GM21447 (cell line): Measurements from ENCODE around the gene AJUBA.
"Not testable (repeated sequence)": the region's sequence is repeated elsewhere in the genome, so short reads cannot be mapped to it uniquely, and the experiment has no call there.

Experiments
- ATAC-seq: cut with Tn5 transposase; IDR thresholded peaks from one replicate; pipeline ENCODE4 v1.9.1; 2021; ENCODE audit not compliant: unreplicated experiment

Gene AJUBA

GRCh38 chr14:22981090-22981875, 1.1 kb downstream of the AJUBA start:
- no peak for ATAC-seq

GRCh38 chr14:22980672-22981089, 1.7 kb downstream of the AJUBA start:
- no peak for ATAC-seq

- ATAC-seq, result no peak
Measured at GRCh38 chr14:22979748-22980392, 2.5 kb downstream of the AJUBA start.

- no peak for ATAC-seq
Measured at GRCh38 chr14:22978981-22979671, 3.2 kb downstream of the AJUBA start.

GRCh38 chr14:22978487-22978837, 3.9 kb downstream of the AJUBA start:
- no peak for ATAC-seq

- ATAC-seq, result no peak
Measured at GRCh38 chr14:22977684-22978486, 4.5 kb downstream of the AJUBA start.

GRCh38 chr14:22977434-22977683, 5.0 kb downstream of the AJUBA start:
- no peak for ATAC-seq

- no peak for ATAC-seq
Measured at GRCh38 chr14:22976620-22977433, 5.5 kb downstream of the AJUBA start.

GRCh38 chr14:22974530-22975313, 7.6 kb downstream of the AJUBA start:
- no peak for ATAC-seq

GRCh38 chr14:22973217-22974032, 8.9 kb downstream of the AJUBA start:
- ATAC-seq, result no peak

- no peak for ATAC-seq
Measured at GRCh38 chr14:22972313-22972930, 9.9 kb downstream of the AJUBA start.

GRCh38 chr14:22971152-22971551, 11.2 kb downstream of the AJUBA start:
- no peak for ATAC-seq

GRCh38 chr14:22966783-22967269, 15.5 kb downstream of the AJUBA start:
- no peak for ATAC-seq

GRCh38 chr14:22965916-22966782, 16.2 kb downstream of the AJUBA start:
- ATAC-seq, result not testable (repeated sequence)

GRCh38 chr14:22962061-22962676, 20.2 kb downstream of the AJUBA start:
- ATAC-seq, result no peak

GRCh38 chr14:22955702-22956569, 26.4 kb downstream of the AJUBA start:
- ATAC-seq, result no peak
